Aorta (tissue), 5 donors: ENCODE results near the gene PTF1A. TPM values are rescaled to one million over a fixed set of nuclear protein-coding genes. Genes with fewer than 3 reads are reported as not detected.

Experiments
- ATAC-seq: fragments of 200-7000 bp; cut with Tn5 transposase; one replicate; pipeline ENCODE4 v1.9.1; 2022; ENCODE audit warnings: moderate library complexity; ENCODE audit not compliant: low FRiP score
- DNase-seq, 2 donors: peaks; one replicate each; pipeline ENCODE4 v3.0.0-alpha.2; 2020
- H3K27ac ChIP-seq, 2 donors: one replicate each; pipeline ENCODE4 v1.5.1; 2013; ENCODE audit warnings: low read length in 2 of 2, mild to moderate bottlenecking in 2 of 2, moderate library complexity in 2 of 2, control low read depth in 1 of 2, inconsistent platforms in 1 of 2, low read depth in 1 of 2
- H3K27me3 ChIP-seq, 2 donors: one replicate each; pipeline ENCODE4 v1.6.1; 2013; ENCODE audit warnings: control low read depth in 1 of 2, low read length in 1 of 2, mild to moderate bottlenecking in 1 of 2, moderate library complexity in 1 of 2; ENCODE audit not compliant: insufficient read depth in 2 of 2, control insufficient read depth in 1 of 2
- H3K36me3 ChIP-seq, 2 donors: one replicate each; pipeline ENCODE4 v1.6.1; 2013; ENCODE audit warnings: control low read depth in 1 of 2, low read length in 1 of 2, mild to moderate bottlenecking in 1 of 2; ENCODE audit not compliant: insufficient read depth in 2 of 2, control insufficient read depth in 1 of 2
- H3K4me1 ChIP-seq, 2 donors: one replicate each; pipeline ENCODE4 v1.6.1; 2013; ENCODE audit warnings: low read length in 2 of 2, control low read depth in 1 of 2, mild to moderate bottlenecking in 1 of 2, moderate library complexity in 1 of 2; ENCODE audit not compliant: insufficient read depth in 2 of 2, control insufficient read depth in 1 of 2
- H3K4me3 ChIP-seq, 2 donors: one replicate each; pipeline ENCODE4 v1.5.1; 2013; ENCODE audit warnings: low read length in 2 of 2, control low read depth in 1 of 2, mild to moderate bottlenecking in 1 of 2
- H3K9me3 ChIP-seq: one replicate; pipeline ENCODE4 v1.6.1; 2013; ENCODE audit warnings: mild to moderate bottlenecking, low read length; ENCODE audit not compliant: control insufficient read depth
- WGBS, 2 donors: extraction: QIAGEN DNeasy Blood & Tissue Kit; methylation state at CpG; one replicate each; pipeline ENCODE4 v1.1.7; 2013; 5-methylcytosine and 5-hydroxymethylcytosine counted together
- intact Hi-C, 2 donors: fragments of 100-400 bp; cut with DNase I; formaldehyde crosslinking; loops; one replicate each; pipeline versions ENCODE4 v1.14.2 to v1.15.0; 2022
- polyA plus RNA-seq, 2 donors: library from polyadenylated mRNA; stranded (reverse); fragments of 200-250 nt; gene quantifications; one replicate each; pipeline ENCODE4 v1.2.3, GENCODE V29; 2013
- total RNA-seq, 2 donors: library from RNA; stranded (reverse); fragmentation: NEBNext Ultra II Directional; extraction: Animal tissue kit (Norgen Biotek cat#: 25700); gene quantifications; one replicate each; pipeline ENCODE4 v1.2.1, GENCODE V29; 2021
- donor health status: healthy with polysubstance abuse.
- donor health status: Bipolar disorder and iron deficiency.
- donor health status: DM: no; HTN: no; CAD: no.
- donor health status: DM: no; HTN: no; CAD: no.
- donor health status: DM: yes; HTN: yes; CAD: no.

PTF1A gene
- total and polyA plus RNA-seq, 4 donors = not detected

GRCh38 chr10:23193435-23194074 lies 1.4 kb downstream of the PTF1A start:
- no peaks in the 10 kb centered on the region for H3K4me1 ChIP-seq
- H3K27me3 ChIP-seq = no peaks in the 10 kb centered on the region
- no peak for DNase-seq
- WGBS, 2 donors = 4 to 5% methylated on average over 19 of the region's 19 CpGs
- no peak for ATAC-seq
- H3K36me3 ChIP-seq = no peaks in the 10 kb centered on the region
- intact Hi-C loops = no loop called here
- H3K27ac ChIP-seq = no peak overlapping the region
- no peaks in the 10 kb centered on the region for H3K9me3 ChIP-seq
- H3K4me3 ChIP-seq = no peak overlapping the region

- Histone ChIP-seq H3K27me3 (no peaks in the 10 kb centered on the region), H3K36me3 (no peaks in the 10 kb centered on the region), H3K9me3 (no peaks in the 10 kb centered on the region), H3K27ac (no peak overlapping the region), H3K4me1 (no peaks in the 10 kb centered on the region), H3K4me3 (no peak overlapping the region)
- ATAC-seq (no peak), DNase-seq (no peak)
- WGBS, 2 donors = 6 to 9% methylated on average over 13 of the region's 13 CpGs
- intact Hi-C loops = no loop called here
Measured at GRCh38 chr10:23194471-23194965, 2.4 kb downstream of the PTF1A start.

GRCh38 chr10:23194966-23195845 lies 3.1 kb downstream of the PTF1A start:
- intact Hi-C loops = no loop called here
- no peak for DNase-seq
- Histone ChIP-seq H3K4me3 (no peak overlapping the region), H3K27me3 (no peaks in the 10 kb centered on the region), H3K4me1 (no peaks in the 10 kb centered on the region), H3K27ac (no peak overlapping the region), H3K9me3 (no peaks in the 10 kb centered on the region), H3K36me3 (no peaks in the 10 kb centered on the region)
- WGBS, 2 donors = 3 to 4% methylated on average over 68 to 70 of the region's 70 CpGs
- ATAC-seq = no peak

- ATAC-seq = no peak
- intact Hi-C loops = no loop called here
- Histone ChIP-seq H3K9me3 (no peaks in the 10 kb centered on the region), H3K4me3 (no peak overlapping the region), H3K27me3 (no peaks in the 10 kb centered on the region), H3K27ac (no peak overlapping the region), H3K36me3 (no peaks in the 10 kb centered on the region), H3K4me1 (no peaks in the 10 kb centered on the region)
- 4 to 9% methylated on average over 13 of the region's 13 CpGs for WGBS, 2 donors
- DNase-seq = no peak
Measured at GRCh38 chr10:23195846-23196600, 3.9 kb downstream of the PTF1A start.

GRCh38 chr10:23196915-23197314 lies 4.8 kb downstream of the PTF1A start:
- Histone ChIP-seq H3K4me3 (no peak overlapping the region), H3K36me3 (no peaks in the 10 kb centered on the region), H3K9me3 (no peaks in the 10 kb centered on the region), H3K27me3 (no peaks in the 10 kb centered on the region), H3K4me1 (no peaks in the 10 kb centered on the region), H3K27ac (no peak overlapping the region)
- WGBS, 2 donors = 5 to 8% methylated on average over 3 of the region's 3 CpGs
- ATAC-seq (no peak), DNase-seq (no peak)
- intact Hi-C loops = no loop called here

- no peak overlapping the region for H3K27ac ChIP-seq
- intact Hi-C loops = no loop called here
- no peaks in the 10 kb centered on the region for H3K9me3 ChIP-seq
- H3K27me3 ChIP-seq = no peaks in the 10 kb centered on the region
- H3K4me3 ChIP-seq = no peak overlapping the region
- no peaks in the 10 kb centered on the region for H3K36me3 ChIP-seq
- ATAC-seq (no peak), DNase-seq (no peak)
- WGBS, 2 donors = 1 to 4% methylated on average over 12 of the region's 12 CpGs
- no peaks in the 10 kb centered on the region for H3K4me1 ChIP-seq
Measured at GRCh38 chr10:23197416-23197861, 5.3 kb downstream of the PTF1A start.

- ATAC-seq = no peak
- intact Hi-C loops = no loop called here
- H3K36me3 ChIP-seq = no peaks in the 10 kb centered on the region
- H3K9me3 ChIP-seq = no peaks in the 10 kb centered on the region
- no peaks in the 10 kb centered on the region for H3K4me1 ChIP-seq
- H3K27me3 ChIP-seq = no peaks in the 10 kb centered on the region
- no peak overlapping the region for H3K4me3 ChIP-seq
- WGBS, 2 donors = 1 to 3% methylated on average over 13 of the region's 13 CpGs
- no peak for DNase-seq
- H3K27ac ChIP-seq = no peak overlapping the region
Measured at GRCh38 chr10:23198610-23198939, 6.5 kb downstream of the PTF1A start.

GRCh38 chr10:23198940-23199767 lies 7.0 kb downstream of the PTF1A start:
- intact Hi-C loops = no loop called here
- ATAC-seq = no peak
- 1% methylated on average over 60 of the region's 60 CpGs for WGBS, 2 donors
- no peak overlapping the region for H3K27ac ChIP-seq
- peak in 1 of 2 donors; percentile 69 for DNase-seq
- H3K4me1 ChIP-seq = no peaks in the 10 kb centered on the region
- H3K4me3 ChIP-seq = no peak overlapping the region
- no peaks in the 10 kb centered on the region for H3K27me3 ChIP-seq
- H3K36me3 ChIP-seq = no peaks in the 10 kb centered on the region
- no peaks in the 10 kb centered on the region for H3K9me3 ChIP-seq
